GM19463 (cell line): ENCODE measurements around the gene ABCG4.

ENCODE experiments used
- ATAC-seq: cut with Tn5 transposase; IDR thresholded peaks from one replicate; pipeline ENCODE4 v1.9.1; 2021; ENCODE audit warnings: mild to moderate bottlenecking, moderate library complexity; ENCODE audit not compliant: unreplicated experiment

ABCG4 gene

GRCh38 chr11:119205080-119205479 is 56.2 kb downstream of the ABCG4 start:
- no peak for ATAC-seq

GRCh38 chr11:119205574-119206510 is 57.0 kb downstream of the ABCG4 start, which contains the start of gene CBL:
Gene CBL (plus strand): TSS chr11:119206339. CDS start chr11:119206418, 79 bp downstream.
- peak; percentile 77 for ATAC-seq

- ATAC-seq: peak; percentile 10
Observed at GRCh38 chr11:119206511-119207414, 57.9 kb downstream of the ABCG4 start.

- ATAC-seq: no peak
Observed at GRCh38 chr11:119207415-119207960, 58.6 kb downstream of the ABCG4 start.

GRCh38 chr11:119209186-119209585 is 60.3 kb downstream of the ABCG4 start:
- ATAC-seq: no peak

- no peak for ATAC-seq
Observed at GRCh38 chr11:119210050-119210449, 61.2 kb downstream of the ABCG4 start.
